Occipital lobe (tissue), 2 donors: ENCODE results near the gene NPHS1. TPM values are rescaled to one million over a fixed set of nuclear protein-coding genes. Genes with fewer than 3 reads are reported as not detected.
"Not testable (repeated sequence)": the region's sequence is repeated elsewhere in the genome, so short reads cannot be mapped to it uniquely, and the experiment has no call there.

ENCODE experiments used
- DNase-seq: peaks from one replicate; lab custom pipeline; 2025; lab: John Stamatoyannopoulos, UW
- total RNA-seq: library from RNA; depleted of rRNA; stranded (reverse); fragments of >200 nt; gene quantifications from one replicate; pipeline ENCODE4 v1.2.3, GENCODE V29; 2014

NPHS1 gene
- total RNA-seq, 1 donor from 2014 or later = 1.2 TPM

GRCh38 chr19:35874392-35874930 is 22.2 kb upstream of the NPHS1 start:
- no peak for DNase-seq

DNA sequence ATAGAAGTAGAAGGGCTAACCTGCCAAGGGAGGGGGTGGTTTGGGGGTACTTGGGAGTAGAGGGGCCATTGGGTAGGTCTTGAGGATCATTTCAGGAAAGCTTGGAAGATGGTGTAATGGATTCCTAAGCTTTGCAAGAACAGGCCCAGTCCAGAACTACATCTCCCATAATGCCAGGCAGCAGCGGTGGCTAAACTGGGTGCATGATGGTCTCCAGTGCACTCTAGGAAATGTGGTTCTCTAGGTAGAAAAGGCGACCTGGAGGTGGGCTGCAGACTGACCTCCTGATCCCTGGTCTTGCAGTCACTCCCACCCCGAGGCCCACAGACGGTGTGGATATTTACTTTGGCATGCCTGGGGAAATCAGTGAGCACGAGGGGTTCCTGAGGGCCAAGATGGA is 19.9 kb upstream of the NPHS1 start:
- DNase-seq = no peak

DNA sequence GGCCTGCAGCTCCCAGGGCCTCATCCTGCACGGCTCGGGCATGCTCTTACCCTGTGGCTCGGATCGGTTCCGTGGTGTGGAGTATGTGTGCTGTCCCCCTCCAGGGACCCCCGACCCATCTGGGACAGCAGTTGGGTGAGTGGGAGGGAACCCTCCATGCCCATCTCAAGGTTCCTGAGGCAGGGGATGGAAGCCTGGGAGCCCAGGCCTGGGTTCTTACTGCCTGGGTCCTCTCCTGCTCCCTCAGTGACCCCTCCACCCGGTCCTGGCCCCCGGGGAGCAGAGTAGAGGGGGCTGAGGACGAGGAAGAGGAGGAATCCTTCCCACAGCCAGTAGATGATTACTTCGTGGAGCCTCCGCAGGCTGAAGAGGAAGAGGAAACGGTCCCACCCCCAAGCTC is 19.3 kb upstream of the NPHS1 start:
- DNase-seq = no peak

- no peak for DNase-seq
Measured at GRCh38 chr19:35870798-35871197, 18.5 kb upstream of the NPHS1 start.

DNA sequence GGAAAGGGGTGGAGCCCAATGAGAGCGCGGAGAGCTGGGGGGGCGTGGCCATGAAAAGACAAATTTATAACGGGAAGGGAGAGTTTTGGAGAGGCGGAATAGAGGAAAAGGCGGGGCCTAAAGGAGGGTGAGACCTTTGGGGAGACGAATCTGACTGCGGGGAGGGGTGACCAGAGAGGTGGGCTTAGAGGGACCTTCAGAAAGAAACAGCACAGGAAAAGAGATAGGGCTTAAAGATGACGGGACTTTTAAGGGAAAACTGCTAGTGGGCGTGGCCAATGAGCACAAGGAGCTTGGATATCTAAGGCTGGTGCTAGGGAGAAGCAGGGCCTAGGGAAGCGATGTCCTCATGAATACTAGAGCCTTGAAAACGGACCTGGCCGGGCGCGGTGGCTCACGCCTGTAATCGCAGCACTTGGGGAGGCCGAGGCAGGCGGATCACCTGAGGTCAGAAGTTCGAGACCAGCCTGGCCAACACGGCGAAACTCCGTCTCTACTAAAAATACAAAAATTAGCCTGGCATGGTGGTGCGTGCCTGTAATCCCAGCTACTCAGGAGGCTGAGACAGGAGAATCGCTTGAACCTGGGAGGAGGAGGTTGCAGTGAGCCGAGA is 17.9 kb upstream of the NPHS1 start:
- not testable (repeated sequence) for DNase-seq

DNA sequence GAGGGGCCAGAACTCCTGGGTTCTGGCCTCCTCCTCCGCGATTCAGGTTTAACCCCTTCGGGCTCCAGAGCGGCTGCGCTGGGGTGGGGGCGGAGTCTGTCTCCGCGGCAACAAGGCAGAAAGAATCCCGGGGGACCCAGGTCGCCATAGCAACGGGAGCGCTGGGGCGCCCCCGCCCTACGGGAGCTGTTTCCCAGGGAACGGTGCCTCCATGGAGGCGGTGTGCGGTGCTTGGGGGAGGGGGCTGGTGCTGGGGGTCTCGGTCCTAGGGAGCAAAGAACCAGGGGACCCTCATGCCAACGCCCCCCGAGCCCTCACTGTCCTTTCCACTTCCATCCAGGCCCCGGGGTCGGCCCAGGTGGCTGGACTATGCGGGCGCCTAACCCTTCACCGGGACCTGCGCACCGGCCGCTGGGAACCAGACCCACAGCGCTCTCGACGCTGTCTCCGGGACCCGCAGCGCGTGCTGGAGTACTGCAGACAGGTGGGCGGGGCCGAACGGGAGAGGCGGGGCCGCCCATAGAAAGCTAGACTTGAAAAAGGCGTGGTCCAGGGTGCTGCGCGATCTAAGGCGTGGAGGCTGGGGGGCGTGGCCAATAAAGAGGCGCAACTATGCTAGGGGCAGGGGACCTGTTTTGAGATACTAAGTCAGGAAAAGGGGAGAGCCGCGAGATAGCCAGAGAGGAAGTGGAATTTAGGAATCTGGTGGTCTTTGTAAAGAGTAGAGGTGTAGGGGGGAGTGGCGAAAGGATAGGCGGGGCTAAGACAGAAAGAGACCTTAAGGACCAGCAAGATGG is 17.2 kb upstream of the NPHS1 start:
- DNase-seq = peak; percentile 81

GRCh38 chr19:35868823-35869326 is 16.6 kb upstream of the NPHS1 start:
- DNase-seq = no peak

GRCh38 chr19:35868172-35868822 is 16.0 kb upstream of the NPHS1 start, which contains the start of gene APLP1:
Gene APLP1 (plus strand): TSS chr19:35868574. CDS start chr19:35868637, 63 bp downstream.
- peak; percentile 82 for DNase-seq

- DNase-seq = no peak
Measured at GRCh38 chr19:35863018-35863417, 10.7 kb upstream of the NPHS1 start.

GRCh38 chr19:35862528-35862927 is 10.2 kb upstream of the NPHS1 start:
- DNase-seq = no peak

DNA sequence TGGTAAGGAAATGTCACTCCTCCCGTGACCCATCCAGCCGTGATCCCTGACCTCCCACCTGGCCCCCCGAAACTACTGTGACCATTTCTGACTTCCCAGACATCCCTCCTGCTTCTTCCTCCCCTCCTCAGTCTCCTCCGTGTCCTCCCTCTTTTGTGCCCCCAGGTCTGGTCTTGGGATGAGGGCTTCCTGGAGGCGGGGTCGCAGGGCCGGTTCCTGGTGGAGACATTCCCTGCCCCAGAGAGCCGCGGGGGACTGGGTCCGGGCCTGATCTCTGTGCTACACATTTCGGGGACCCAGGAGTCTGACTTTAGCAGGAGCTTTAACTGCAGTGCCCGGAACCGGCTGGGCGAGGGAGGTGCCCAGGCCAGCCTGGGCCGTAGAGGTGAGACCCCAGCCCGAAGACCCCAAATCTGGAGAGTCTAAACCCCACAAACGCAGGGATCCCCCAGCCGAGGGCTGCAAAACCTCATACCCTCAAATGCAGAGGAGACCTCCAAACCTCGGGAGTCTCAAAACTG is 9.4 kb upstream of the NPHS1 start:
- DNase-seq = no peak

GRCh38 chr19:35860818-35861639 is 8.7 kb upstream of the NPHS1 start:
- DNase-seq = no peak

- DNase-seq = no peak
Measured at GRCh38 chr19:35860436-35860817, 8.1 kb upstream of the NPHS1 start.

GRCh38 chr19:35859414-35859813 is 7.1 kb upstream of the NPHS1 start:
- DNase-seq = no peak

GRCh38 chr19:35858311-35858710 is 6.0 kb upstream of the NPHS1 start:
- DNase-seq = no peak

- DNase-seq = no peak
Measured at GRCh38 chr19:35856546-35857149, 4.3 kb upstream of the NPHS1 start, which contains the start of gene KIRREL2. Gene KIRREL2 (plus strand): TSS chr19:35856911. CDS start chr19:35857120, 209 bp downstream.

- no peak for DNase-seq
Measured at GRCh38 chr19:35853038-35853756, 893 bp upstream of the NPHS1 start.

GRCh38 chr19:35851213-35852028 is 883 bp downstream of the NPHS1 start:
- no peak for DNase-seq
